H1 (cell line): ENCODE measurements around the gene PARP1. TPM values are rescaled to one million over a fixed set of nuclear protein-coding genes. Genes with fewer than 3 reads are reported as not detected.

Experiments
- polyA plus RNA-seq, 7 experiments: library from polyadenylated mRNA; depleted of rRNA in 3 of 7; stranded (reverse) in 5 of 7; unstranded in 2 of 7; fragments of >200 nt in 5 of 7; fragments of 200-250 nt in 2 of 7; gene quantifications; 1 replicate in 5 of 7; 2 replicates in 1 of 7; 4 replicates in 1 of 7; pipeline versions ENCODE4 v1.2.1 to v1.2.3, GENCODE V29; 2011 to 2013; ENCODE audit warnings: missing spikeins in 2 of 7, mixed read lengths in 2 of 7
- total RNA-seq: library from RNA; stranded (reverse); fragmentation: NEBNext Ultra II Directional; extraction: Animal tissue kit (Norgen Biotek cat#: 25700); gene quantifications from 2 replicates; pipeline ENCODE4 v1.2.1, GENCODE V29; 2021

The PARP1 gene
- total and polyA plus RNA-seq, 2 of the 8 experiments (the other 6 are each of a cell fraction or from before 2014, with no cell fraction given): 416 to 441 TPM

Other genes starting within 250 kb of the PARP1 start
- 28.2 and 29.4 TPM in 2 replicates for gene ACBD3, start 221.4 kb downstream of the PARP1 start, total RNA-seq
- gene ACBD3, start 221.4 kb downstream of the PARP1 start, polyA plus RNA-seq (2011; rRNA removed): 4.1 and 8.4 TPM in 2 replicates
- 1.5 and 2.7 TPM in 2 replicates for gene MIXL1, start 184.4 kb downstream of the PARP1 start, total RNA-seq
- 1.1 and 1.8 TPM in 2 replicates for gene MIXL1, start 184.4 kb downstream of the PARP1 start, polyA plus RNA-seq (2011; rRNA removed)
- 12.4 and 12.6 TPM in 2 replicates for gene LIN9, start 98.9 kb downstream of the PARP1 start, total RNA-seq
- gene LIN9, start 98.9 kb downstream of the PARP1 start, polyA plus RNA-seq (2011; rRNA removed): 3.9 and 5.6 TPM in 2 replicates
- gene STUM, start 140.7 kb upstream of the PARP1 start, total RNA-seq: 1.2 and 1.3 TPM in 2 replicates
- 0.76 and 0.85 TPM in 2 replicates for gene STUM, start 140.7 kb upstream of the PARP1 start, polyA plus RNA-seq (2011; rRNA removed)